ENCODE results near the gene PERM1. TPM values are rescaled to one million over a fixed set of nuclear protein-coding genes. Genes with fewer than 3 reads are reported as not detected.

The PERM1 gene
- total and polyA plus RNA-seq, 2 of the 8 experiments (the other 6 are each of a cell fraction or from before 2014, with no cell fraction given), result not detected

DNA sequence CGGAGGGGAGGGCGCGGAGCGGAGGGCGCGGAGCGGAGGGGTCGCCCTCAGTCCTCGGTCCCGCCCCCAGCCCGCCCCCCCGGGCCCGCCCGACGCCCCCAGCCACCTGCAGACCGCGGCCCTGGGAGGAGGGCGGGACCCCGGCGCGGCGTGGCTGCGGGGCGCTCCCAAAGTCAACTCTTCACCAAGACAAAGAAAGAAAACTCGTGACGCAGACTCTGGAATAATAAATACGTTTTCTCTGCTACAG lies 16.8 kb upstream of the PERM1 start (continued):
- TF ChIP-seq CHD7 (IDR thresholded peaks at IDR 0.05; ENCODE audit: insufficient replicate concordance, low read length) (no peak), KDM1A (IDR thresholded peaks at IDR 0.05; ENCODE audit: borderline replicate concordance, low read length) (no peak), EGR1 (IDR thresholded peaks at IDR 0.05; ENCODE audit: borderline replicate concordance, low read depth, low read length) (no peak), POLR2AphosphoS5 (IDR thresholded peaks at IDR 0.05; ENCODE audit: low read depth, low read length) (no peak), KDM5A (IDR thresholded peaks at IDR 0.05; ENCODE audit: low read length) (no peak), JUN (IDR thresholded peaks at IDR 0.05; ENCODE audit: low read depth, low read length) (no peak), CTCF (IDR thresholded peaks at IDR 0.05; ENCODE audit: control extremely low read depth in 1 of 3, insufficient read depth in 1 of 3, low read depth in 1 of 3, low read length in 3 of 3) (no peak), ZNF274 (IDR thresholded peaks at IDR 0.05; ENCODE audit: borderline replicate concordance, extremely low read depth, low read length) (no peak), RBBP5 (IDR thresholded peaks at IDR 0.05; ENCODE audit: borderline replicate concordance, low read depth, low read length) (no peak), CTBP2 (IDR thresholded peaks at IDR 0.05; ENCODE audit: borderline replicate concordance, insufficient read depth, insufficient read length, low read length) (no peak)
